Measurements from ENCODE around the gene WBP11. TPM values are rescaled to one million over a fixed set of nuclear protein-coding genes. Genes with fewer than 3 reads are reported as not detected.

Gene WBP11
- total and polyA plus RNA-seq, 2 experiments from 2014 or later = 28.2 to 67.7 TPM

DNA sequence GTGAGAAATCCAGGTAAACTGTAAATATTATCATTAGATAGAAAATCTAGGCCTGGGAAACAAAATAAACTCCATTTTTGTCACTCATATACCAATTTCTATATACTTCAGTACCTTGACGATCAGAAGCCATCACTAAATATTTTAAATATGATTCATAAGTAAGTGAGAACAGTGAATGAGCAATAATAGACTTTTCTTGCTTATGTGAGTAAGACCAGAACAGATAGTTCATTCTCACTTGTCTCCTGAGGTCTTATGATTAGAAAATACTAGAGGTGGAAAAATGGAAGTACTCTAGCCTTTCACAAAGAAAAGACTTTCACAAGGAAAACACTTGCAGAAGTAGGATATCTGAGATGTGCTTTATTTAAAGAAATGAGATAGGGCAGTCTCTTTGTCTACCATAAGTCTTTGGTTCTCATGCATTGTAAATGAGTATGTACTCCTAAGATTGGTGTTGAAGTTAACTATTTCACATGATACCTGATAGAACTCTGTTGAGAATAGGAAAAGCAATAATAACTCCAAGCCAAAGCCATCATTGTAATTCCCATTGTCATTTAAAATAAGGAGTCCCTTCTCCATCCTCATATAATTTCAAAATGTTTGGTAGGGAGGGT lies 20.8 kb upstream of the WBP11 start:
- no peaks in the 10 kb centered on the region for H3K9me3 ChIP-seq (ENCODE audit: low read depth)
- H3K27me3 ChIP-seq = no peaks in the 10 kb centered on the region
- no peak overlapping the region for H3K27ac ChIP-seq
- no peak overlapping the region for H3K4me3 ChIP-seq
- no peak for DNase-seq (ENCODE audit: low read depth in 1 of 2, low spot score in 1 of 2)
- H3K36me3 ChIP-seq = no peaks in the 10 kb centered on the region
- H3K4me1 ChIP-seq (ENCODE audit: low read depth) = no peaks in the 10 kb centered on the region
- TF ChIP-seq, protein P1, sequence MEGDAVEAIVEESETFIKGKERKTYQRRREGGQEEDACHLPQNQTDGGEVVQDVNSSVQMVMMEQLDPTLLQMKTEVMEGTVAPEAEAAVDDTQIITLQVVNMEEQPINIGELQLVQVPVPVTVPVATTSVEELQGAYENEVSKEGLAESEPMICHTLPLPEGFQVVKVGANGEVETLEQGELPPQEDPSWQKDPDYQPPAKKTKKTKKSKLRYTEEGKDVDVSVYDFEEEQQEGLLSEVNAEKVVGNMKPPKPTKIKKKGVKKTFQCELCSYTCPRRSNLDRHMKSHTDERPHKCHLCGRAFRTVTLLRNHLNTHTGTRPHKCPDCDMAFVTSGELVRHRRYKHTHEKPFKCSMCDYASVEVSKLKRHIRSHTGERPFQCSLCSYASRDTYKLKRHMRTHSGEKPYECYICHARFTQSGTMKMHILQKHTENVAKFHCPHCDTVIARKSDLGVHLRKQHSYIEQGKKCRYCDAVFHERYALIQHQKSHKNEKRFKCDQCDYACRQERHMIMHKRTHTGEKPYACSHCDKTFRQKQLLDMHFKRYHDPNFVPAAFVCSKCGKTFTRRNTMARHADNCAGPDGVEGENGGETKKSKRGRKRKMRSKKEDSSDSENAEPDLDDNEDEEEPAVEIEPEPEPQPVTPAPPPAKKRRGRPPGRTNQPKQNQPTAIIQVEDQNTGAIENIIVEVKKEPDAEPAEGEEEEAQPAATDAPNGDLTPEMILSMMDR (IDR thresholded peaks at IDR 0.05; ENCODE audit: low read depth, low read length) = no peak

DNA sequence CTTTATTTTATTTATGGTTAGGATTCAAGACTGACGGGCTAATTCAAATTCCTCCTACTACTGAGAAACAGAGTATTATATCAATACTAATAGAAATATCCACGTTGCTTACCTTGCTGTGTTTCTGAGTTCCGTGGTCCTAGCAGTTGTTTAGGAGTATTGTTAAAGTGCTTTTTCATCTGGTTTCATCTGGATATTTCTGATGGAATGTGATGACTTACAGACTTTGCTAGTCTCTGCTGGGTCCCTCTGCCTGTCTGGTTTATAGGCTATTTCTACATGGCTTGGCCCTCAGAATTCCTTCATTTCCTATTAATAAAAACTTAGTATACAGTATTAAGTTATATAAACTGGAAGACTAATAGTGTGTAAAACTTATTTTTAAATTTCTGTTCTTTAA lies 10.7 kb upstream of the WBP11 start, which contains the start of gene SMCO3:
TSS of gene SMCO3 (minus strand) at position 169 of the 400 bp plus-strand sequence. CDS start 7,502 bp downstream, outside the sequence.
- Histone ChIP-seq H3K27ac (no peak within 1 kb of the TSS), H3K4me1 (ENCODE audit: low read depth) (peaks cover 11% of the 10 kb centered on the region), H3K36me3 (no peaks in the 10 kb centered on the region), H3K9me3 (ENCODE audit: low read depth) (no peaks in the 10 kb centered on the region), H3K4me3 (no peak within 1 kb of the TSS), H3K27me3 (no peaks in the 10 kb centered on the region)
- TF ChIP-seq, protein P1 (IDR thresholded peaks at IDR 0.05; ENCODE audit: low read depth, low read length) = no peak
- DNase-seq (ENCODE audit: low read depth in 1 of 2, low spot score in 1 of 2) = no peak

DNA sequence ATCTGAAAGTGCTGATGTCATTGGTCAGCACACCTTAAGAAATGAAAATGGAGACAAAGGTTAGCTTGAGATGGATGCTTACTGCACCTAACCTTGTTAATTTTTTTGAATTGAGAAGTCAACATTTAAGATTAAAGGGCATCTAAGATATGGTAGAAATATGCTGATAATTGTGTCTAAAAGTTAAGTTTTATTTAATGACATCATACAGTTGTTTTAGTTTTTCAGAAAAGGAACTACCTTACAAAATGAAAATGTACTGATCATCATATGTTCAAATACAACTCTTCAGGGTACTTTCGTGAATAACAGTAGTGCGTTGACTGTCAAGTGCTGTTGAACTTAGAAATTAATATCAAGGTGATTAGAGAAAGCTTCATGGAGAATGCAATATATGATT lies 8.2 kb upstream of the WBP11 start:
- DNase-seq (ENCODE audit: low read depth in 1 of 2, low spot score in 1 of 2) = no peak
- no peak overlapping the region for H3K27ac ChIP-seq

DNA sequence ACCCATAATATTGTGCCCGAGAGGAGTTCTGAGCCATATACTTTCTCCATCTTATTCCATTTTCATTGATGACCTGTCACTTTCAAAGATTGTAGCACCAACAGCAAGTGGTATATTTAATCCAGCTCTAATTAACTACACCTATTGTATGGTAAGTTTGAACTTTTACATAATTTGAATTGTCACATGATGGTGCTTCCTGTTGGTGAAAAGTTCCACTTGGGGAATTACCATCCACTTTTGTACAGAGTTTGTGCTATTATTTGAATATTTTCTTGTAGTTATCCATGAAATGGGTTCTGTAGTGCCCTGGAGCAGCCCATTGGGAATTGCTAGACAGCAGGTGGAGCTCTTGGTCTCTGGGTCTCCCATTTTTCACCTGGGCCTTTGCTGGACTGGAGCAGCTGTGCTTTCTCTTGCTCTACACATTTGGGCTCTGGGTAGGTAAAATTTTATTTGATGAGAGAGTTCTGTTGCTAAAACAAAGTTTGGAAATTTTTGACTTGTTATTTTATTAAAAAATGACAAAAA lies 7.7 kb upstream of the WBP11 start:
- Histone ChIP-seq H3K36me3 (no peaks in the 10 kb centered on the region), H3K9me3 (ENCODE audit: low read depth) (no peaks in the 10 kb centered on the region), H3K4me1 (ENCODE audit: low read depth) (peaks cover 11% of the 10 kb centered on the region), H3K4me3 (no peak overlapping the region), H3K27me3 (no peaks in the 10 kb centered on the region), H3K27ac (peak overlapping the region; percentile 9)
- TF ChIP-seq, protein P1 (IDR thresholded peaks at IDR 0.05; ENCODE audit: low read depth, low read length) = peak; percentile 54
- peak in 1 of 2 donors; percentile 48 for DNase-seq (ENCODE audit: low read depth in 1 of 2, low spot score in 1 of 2)

More for the DNA sequence above, 8.2 kb upstream of the WBP11 start:
- TF ChIP-seq, protein P1 (IDR thresholded peaks at IDR 0.05; ENCODE audit: low read depth, low read length) = no peak
- Histone ChIP-seq H3K4me1 (ENCODE audit: low read depth) (peaks cover 11% of the 10 kb centered on the region), H3K4me3 (no peak overlapping the region), H3K9me3 (ENCODE audit: low read depth) (no peaks in the 10 kb centered on the region), H3K27me3 (no peaks in the 10 kb centered on the region), H3K36me3 (no peaks in the 10 kb centered on the region)

DNA sequence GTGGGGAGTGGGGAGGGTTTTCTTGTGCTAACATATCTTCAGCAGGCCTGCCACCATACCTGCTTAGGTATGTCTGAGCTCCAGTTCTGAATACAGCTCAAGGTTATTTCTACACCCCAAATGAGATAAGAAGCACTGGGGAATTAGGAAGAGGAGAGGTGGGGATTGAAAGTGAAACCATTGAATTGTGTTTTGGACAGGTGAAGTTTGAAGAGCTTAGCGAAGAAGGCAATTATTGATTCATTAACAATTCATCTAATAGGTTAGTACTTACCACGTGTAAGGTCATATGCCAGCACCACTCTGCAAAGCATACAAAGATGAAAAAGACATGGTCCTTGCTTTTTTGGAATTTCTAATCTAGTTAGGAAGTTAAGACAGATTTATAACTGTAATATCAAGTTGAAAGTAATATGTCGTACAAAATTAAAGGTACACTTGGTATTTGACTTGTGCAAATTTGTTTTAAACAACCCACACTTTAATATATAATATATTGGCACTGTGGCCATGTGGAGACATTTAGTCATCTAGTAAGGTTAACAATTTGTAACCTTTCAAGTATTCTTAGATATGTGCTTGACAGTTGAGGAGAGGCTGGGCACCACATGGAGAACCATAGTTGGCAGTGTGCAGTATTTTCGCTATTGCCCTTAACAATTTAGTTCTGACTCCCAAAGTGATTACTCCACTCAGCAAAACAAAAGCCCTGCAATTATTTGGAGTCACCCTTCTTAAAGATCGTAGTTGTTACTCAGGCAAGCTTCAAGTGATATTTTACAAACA lies 7.1 kb upstream of the WBP11 start:
- DNase-seq (ENCODE audit: low read depth in 1 of 2, low spot score in 1 of 2) = peak in 1 of 2 donors; percentile 11
- H3K36me3 ChIP-seq = no peaks in the 10 kb centered on the region
- TF ChIP-seq, protein P1 (IDR thresholded peaks at IDR 0.05; ENCODE audit: low read depth, low read length) = no peak

More for the DNA sequence above, 7.1 kb upstream of the WBP11 start:
- no peaks in the 10 kb centered on the region for H3K27me3 ChIP-seq
- H3K27ac ChIP-seq = peak overlapping the region; percentile 9
- H3K4me3 ChIP-seq = no peak overlapping the region
- H3K9me3 ChIP-seq (ENCODE audit: low read depth) = no peaks in the 10 kb centered on the region
- peaks cover 11% of the 10 kb centered on the region for H3K4me1 ChIP-seq (ENCODE audit: low read depth)

All from cardiac muscle cell (in vitro differentiated cells and primary cell).